Activated CD4-positive, alpha-beta T cell treated with anti-CD3 and anti-CD28 coated beads for 4 hours (primary cell): ENCODE data around the gene EEF1AKMT4.

Experiments
- DNase-seq, 2 donors: peaks; one replicate each; pipeline ENCODE4 v3.0.0-alpha.2; 2020

The EEF1AKMT4 gene

DNA sequence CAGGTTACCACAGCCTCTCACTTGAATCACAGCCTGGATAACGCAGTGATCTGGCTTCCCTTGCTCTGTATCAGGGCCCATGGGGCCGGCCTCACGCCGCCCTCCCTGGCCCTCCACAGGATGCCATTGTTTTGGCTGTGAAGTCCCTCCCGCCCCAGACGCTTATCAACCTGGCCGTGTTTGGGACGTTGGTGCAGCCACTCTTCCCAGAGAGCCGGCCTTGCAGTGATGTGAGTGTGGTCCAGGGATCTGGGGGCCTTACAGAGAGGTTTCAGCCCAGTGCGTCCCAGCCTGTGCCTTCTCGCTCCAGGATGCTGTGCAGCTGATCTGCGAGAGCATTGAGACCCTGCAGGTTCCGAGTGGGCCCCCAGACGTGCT, 13.4 kb upstream of the EEF1AKMT4 start:
- no peak for DNase-seq

DNA sequence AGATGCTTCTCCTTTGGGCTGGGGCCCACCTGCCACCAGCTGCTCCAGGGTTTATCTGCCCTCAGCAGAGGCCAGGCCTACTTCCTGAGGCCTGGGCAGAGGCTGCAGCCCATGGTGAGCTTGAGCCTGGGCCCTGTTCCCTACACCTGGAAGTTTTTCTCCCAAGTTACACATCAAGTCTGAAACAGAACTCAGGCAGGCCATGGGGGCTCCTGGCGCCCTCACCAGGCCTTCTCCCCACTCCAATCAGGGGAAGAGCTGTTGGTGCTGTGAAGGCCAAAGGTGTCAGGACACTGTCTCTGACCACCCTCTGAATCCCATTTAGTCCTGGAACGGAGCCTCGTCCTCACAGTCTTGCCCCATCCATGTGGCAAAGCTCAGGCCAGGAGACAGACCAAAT, 12.8 kb upstream of the EEF1AKMT4 start:
- DNase-seq = no peak

DNA sequence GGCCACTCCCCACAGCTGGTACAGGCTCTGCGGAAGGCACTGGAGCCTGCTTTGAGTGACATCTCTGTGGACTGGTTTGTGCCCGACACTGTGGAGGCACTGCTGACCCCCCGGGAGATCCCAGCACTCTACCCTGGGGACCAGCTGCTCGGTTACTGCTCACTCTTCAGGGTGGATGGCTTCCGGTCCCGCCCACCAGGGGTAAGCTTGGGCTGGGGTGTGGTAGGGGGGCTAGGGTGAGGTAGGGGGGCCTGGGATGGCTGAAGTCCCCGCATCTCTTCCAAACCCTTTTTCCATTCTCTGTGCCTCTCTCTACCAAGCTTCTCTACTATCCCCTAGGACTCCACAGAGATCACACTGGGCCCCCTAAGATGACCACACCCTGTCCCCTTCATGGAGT, 12.3 kb upstream of the EEF1AKMT4 start:
- no peak for DNase-seq

DNA sequence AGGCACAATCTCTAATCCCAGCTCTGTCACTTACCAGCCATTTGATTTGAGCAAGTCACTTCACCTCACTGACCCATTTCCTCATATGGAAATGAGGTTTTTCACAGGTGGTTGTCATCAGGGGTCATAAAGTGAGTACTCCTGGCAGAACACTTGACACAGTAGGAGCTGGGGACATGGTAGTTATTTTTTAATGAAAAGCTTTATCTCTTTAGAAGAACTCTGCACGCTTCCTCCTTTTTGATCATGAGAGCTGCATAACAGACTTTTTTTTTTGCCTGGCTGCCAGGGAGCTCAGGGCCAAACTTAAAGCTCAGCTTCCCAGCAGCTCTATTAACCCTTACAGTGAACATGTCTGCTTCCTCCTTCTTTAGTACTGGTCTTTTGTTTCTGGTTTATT, 11.7 kb upstream of the EEF1AKMT4 start:
- no peak for DNase-seq

DNA sequence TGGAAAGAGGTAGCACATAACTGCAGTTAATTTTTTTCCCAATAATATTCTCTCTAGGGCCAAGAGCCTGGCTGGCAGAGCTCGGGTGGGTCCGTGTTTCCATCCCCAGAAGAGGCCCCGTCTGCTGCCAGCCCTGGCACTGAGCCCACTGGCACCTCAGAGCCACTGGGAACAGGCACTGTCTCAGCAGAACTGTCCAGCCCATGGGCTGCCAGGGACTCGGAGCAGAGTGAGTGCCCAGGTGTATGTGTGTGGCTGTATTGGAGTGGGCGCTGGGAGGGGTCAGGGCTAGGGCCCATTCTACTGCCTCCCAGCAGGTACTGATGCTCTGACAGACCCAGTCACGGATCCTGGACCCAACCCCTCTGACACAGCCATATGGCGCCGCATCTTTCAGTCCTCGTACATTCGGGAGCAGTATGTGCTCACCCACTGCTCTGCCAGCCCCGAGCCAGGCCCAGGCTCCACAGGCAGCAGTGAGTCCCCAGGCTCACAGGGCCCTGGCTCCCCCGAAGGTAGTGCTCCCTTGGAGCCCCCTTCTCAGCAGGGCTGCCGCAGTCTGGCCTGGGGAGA, 11.1 kb upstream of the EEF1AKMT4 start:
- DNase-seq = no peak

DNA sequence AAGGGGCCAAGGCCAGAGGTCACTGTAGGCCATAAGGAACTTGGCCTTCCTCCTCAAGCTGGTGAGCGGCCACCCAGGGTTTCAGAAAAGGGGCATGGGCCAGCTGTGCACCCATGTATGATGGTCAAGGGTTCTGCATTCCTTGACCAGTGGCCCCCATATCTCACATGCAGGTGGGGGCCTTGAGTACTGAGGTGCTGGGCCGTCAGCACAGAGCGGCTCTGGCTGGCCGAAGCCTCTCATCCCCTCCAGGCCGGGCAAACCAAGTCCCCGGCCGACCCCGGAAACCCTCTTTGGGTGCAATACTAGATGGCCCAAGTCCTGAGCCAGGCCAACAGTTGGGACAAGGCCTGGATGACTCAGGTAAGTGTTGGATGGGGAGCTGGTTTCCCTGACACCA, 10.3 kb upstream of the EEF1AKMT4 start:
- DNase-seq = no peak

DNA sequence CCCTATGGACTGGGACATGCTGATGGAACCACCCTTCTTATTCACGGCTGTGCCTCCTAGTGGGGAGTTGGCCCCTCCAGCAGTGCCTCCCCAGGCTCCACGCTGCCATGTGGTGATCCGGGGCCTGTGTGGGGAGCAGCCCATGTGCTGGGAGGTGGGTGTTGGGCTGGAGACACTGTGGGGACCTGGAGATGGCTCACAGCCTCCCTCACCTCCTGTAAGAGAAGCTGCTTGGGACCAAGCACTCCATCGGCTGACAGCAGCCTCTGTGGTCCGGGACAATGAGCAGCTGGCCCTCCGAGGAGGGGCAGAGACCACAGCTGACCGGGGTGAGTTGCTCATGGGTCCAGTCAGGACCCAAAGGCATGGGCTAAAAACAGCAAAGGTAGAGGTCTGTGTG, 9.8 kb upstream of the EEF1AKMT4 start:
- DNase-seq = no peak

DNA sequence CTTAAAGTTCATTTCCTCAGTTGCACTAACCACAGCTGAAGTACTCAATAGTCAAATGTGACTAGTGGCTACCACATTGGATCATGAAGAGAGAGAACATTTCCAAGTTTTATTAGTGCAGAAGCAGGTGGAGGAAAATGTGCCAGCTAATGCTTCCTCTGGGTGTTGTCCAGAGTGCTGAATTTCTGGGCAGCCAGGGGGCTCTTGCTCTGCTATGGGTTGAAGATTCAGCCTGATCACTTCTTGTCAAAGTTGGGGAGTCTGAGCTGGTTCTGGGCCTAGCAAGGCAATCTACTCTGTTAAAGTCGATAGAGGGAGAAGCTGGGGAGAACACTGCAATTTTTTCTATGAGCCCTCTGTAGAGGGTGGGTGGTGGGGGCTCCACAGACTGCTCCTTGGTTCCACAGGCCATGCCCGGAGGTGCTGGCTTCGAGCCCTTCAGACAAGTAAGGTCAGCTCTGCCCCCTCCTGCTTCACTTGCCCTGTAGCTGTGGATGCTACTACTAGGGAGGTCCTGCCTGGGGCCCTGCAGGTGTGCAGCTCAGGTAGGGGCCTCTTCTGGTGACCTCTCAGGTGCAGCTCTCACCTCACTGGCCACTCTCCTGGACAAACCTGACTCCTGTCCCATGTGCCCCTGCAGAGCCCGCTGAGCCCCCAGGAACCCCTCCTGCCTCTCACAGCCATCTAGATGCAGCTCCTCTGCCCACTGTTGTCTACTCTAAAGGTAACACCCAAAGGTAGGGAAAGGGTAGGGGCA, 8.9 kb upstream of the EEF1AKMT4 start:
- DNase-seq = no peak

DNA sequence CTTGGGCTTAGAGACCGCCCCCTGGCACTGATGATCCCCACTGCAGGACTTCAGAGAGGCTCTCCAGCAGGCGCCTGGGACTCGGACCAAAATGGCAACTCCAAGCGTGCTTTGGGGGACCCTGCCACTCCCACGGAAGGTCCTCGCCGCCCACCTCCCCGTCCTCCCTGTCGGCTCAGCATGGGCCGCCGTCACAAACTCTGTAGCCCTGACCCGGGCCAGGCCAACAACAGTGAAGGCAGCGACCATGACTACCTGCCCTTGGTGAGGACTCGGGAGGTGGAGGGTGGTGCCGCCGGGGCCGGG, 8.4 kb upstream of the EEF1AKMT4 start:
- no peak for DNase-seq

DNA sequence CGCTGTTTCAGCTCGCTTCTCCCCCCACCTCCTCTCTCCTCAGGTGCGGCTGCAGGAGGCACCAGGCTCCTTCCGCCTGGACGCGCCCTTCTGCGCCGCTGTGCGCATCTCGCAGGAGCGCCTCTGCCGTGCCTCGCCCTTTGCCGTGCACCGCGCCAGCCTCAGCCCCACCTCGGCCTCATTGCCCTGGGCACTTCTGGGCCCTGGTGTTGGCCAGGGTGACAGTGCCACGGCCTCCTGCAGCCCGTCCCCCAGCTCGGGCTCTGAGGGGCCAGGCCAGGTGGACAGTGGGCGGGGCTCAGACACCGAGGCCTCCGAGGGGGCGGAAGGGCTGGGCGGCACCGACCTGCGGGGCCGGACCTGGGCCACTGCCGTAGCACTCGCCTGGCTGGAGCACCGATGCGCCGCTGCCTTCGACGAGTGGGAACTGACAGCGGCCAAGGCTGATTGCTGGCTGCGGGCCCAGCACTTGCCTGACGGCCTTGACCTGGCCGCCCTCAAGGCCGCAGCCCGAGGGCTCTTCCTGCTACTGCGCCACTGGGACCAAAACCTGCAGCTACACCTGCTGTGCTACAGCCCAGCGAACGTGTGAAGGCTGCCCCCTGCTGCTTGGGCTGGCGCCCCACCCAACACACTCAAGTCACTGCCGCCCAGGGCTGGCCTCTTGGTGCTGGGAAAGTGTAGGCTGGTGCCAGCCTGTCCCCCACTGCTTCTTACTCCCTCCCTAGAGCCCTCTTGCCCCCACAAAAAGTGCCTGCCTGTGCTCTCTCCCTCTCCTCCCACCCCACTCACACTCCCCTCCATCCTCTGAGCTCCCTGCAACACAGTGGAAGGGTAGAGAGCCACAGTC, 7.8 kb upstream of the EEF1AKMT4 start:
- DNase-seq = no peak

DNA sequence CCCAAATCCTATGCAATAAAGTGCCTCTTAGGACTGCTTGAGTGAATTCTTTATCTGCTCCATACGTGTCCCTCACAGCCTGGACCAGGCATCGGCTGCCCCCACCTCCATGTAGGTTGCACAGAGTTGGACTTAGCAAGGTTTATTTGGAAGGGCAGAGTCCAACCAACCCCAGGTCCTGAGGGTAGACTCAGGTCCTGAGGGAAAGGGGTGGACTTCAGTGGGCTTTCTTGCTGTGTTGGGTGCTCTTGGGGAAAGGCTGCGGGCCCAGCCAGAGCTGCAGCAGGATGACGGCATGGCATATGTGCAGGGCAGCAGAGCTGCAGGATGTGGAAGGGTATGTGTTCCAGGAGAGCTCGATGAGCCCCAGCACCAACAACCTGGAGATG, 7.2 kb upstream of the EEF1AKMT4 start:
- no peak for DNase-seq

DNA sequence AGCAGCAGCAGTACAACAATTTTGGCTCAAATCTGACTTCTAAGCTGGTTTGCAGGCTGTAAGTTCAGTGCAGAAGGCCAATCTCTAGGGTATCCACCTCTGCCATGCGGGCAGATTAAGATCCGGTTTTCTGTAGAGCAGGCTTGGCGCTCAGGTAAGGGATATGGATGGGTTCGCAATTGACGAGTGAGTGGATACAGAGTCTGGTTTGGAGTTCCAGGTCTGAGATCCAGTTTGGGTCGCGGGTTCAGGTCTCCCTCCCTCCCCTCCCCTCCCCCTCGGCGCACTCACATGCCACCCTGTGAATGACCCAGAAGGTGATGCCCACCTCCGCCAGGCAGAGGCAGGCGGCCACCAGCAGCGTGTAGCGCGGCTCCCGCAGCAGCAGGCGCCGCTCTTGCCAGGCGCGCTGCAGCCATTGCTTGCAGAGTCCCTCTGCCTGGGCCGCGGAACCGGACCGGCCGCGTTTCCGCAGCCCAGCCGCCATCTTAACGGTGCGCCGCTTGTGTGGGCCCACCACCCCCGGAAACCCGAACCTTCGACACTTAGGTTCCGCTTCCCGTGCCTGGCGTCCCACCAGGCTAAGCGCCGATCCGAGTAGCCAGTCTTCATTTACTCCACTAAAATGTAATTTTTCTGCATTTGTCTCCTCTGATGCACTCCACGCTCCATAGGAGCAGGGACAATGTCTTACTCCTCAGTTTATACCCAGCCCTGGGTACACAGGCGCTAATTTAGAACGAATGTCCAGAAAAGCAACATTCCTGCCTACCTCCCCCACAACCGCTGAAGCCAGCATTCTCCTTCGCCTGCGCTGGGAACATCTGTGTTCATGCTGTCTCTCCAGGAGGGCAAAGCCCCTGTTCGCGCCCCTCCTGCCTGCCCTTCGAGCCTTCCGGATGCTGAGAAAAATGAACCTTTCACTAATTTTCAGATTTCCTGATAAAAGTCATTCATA, 739 bp upstream of the EEF1AKMT4 start, which contains the start of gene ALG3:
Gene ALG3 (minus strand): TSS at position 509 of the 958 bp plus-strand sequence. CDS start 22 bp downstream, at position 487.
- peak; percentile 85 for DNase-seq

DNA sequence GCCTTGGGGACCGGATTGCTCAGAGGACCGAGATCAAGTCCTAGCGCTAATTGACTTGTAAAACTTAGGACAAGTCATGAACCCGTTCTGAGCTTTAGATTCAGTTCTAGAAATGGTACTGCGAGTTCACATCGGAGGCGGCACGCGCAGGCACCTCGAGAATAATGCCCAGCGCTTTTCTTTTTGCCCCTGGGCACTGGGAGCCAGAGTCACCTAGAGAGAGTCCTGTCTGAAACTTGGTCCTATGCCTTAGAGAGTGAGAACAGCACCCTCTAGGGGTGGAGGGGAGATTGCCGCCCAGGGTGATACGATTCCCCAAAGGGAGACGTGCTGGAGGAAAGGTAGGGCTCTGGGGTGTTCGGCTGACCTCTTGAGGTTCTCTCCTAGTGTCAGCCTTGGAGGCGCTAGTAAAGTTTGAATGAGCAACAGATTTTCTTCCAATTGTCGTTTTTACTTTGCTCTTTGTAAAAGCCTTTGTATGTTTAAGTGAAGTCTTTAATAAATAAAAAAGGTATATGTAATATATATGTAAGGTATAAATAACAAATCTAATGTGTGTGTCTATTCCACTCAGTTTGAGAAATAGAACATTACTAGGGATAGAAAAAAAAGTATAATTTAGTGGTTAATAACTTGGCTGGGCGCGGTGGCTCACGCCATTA, 826 bp downstream of the EEF1AKMT4 start:
- DNase-seq = peak; percentile 82 to 92

DNA sequence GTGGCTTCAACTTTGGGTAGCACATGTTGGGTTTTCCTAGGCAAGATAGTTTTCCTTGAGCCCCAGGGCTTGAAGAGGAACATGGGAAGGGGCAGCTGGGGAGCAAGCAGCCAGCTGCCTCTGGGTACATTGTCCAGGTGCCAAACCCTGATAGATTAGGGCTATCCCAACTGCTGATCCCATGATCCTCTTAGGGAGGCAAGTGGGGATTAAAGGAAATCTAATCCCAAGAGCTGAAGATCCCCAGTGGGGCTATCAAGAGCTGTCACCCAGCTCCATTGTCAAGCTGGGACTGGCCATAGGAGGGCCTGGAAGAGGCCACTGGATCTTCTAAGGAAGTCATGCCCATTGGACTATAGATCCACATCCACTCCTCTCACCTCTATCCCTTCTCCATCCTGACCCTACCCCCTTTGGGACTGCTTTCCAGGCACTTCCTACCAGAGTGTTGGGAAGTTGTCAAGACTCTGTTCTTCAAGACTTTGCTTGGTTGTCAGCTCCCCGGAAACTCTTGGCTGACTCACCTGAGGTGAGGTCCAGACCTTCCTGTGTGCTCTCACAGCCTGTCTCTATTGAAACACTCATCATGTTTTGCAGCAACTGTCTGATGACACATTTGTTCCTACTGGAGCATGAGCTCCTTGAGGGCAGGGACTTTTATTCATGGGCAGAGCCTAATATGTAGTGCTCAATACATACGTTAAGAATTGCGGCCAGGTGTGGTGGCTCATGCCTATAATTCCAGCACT, 6.0 kb downstream of the EEF1AKMT4 start:
- peak in 1 of 2 donors; percentile 29 for DNase-seq

DNA sequence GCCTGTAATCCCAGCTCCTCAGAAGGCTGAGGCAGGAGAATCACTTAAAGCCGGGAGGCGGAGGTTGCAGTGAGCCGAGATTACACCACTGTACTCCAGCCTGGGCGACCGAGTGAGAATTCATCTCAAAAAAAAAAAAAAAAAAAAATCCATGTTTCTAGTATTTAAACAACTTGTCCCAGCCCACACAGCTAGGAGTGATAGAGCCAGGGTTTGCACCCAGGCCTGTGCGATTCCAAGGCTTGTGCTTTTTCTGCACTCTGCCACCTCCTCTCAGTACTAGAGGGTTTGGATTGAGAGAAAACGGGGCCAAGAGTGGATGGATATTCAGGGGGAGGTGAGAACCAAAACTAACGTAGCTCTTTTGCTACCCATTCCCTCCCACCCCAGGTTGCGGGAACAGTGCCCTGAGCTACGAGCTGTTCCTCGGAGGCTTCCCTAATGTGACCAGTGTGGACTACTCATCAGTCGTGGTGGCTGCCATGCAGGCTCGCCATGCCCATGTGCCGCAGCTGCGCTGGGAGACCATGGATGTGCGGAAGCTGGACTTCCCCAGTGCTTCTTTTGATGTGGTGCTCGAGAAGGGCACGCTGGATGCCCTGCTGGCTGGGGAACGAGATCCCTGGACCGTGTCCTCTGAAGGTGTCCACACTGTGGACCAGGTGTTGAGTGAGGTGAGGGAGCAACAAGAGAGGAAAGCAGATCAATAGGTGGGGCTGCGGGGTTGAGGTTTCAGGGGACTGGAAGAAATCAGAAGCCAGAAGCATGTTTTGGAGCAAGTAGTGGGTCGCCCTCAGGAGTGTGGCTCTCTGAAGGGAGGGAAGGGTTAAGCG, 7.8 kb downstream of the EEF1AKMT4 start:
- DNase-seq = no peak

DNA sequence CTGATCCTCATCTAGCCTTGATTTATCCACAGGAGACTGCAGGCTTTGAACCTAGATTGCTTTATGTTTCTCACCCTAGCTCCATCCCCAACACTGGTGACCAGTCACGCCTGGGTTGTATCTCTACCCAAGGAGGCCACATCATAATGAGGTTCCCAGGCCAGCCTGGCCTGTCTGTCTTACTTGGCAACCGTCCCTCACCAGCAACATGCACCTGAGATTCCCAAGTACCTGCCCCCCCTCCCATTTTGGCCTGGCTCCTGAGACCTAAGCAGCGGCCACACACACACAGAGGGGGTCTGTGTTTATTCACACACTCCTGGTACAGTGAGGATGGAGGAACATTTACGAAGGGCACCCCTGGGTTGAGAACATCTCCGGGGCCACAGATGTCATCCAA, 9.5 kb downstream of the EEF1AKMT4 start:
- no peak for DNase-seq

DNA sequence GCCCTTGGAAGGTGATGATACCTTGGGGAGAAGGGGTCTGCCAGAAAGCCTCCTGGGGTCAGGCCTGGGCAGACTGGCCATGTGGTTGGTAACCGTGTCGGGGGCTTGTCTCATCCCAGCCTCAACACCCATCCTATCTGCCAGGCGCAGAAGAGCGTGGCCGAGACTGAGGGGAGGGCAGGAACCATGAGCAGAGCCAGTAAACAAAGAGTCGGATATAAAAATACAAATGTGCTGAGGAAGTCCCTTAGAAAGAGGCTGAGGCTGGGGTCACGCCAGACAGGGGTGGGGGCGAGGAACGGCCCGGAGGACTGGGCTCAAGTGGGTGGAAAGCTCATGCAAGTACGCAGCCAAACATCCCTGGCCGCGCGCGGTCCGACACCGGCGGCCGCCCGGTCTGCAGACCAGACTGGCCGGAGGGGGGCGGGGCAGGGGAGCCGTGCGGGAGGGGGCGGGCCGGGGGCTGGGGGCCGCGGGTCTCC, 10.0 kb downstream of the EEF1AKMT4 start:
- no peak for DNase-seq

DNA sequence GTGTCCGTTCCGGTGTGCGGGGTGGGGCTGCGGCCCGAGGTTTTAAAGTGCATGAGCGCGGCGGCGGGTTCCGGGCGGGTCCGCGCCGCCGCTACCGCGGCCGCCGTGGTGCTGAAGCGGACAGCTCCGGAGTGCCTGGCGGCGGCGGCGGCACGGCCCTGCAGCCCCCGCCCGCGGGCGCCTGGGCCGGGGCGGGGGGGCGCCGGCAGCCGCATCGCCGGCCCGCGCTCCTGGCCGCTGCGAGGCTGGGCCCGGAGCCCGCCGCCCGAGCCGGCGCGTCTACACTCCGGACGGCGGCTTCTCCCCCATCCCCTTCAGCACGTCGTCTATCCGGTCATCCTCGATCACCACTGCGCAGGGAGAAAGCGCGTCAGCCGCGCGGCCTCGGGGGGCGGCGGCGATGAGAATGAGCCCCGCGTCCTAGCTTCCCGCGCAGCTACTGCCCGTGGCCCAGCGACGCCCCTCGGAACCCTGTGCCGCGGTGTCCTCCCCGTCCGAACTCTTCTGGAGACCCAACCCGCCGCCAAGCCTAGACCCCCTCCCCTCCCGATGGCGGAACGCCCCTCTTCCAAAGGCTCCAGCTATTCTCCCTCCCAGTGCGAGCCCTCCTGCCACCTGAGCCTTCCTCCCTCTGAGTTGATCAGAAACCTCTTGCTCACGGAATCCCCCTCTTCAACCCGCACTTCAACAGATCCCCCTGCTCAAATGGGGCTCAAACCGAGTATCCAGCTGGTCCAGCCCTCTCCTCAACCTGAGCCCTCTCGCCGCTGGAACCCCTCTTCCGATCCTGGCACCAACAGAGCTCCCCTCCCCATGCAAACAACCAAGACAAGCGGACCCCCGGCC, 10.6 kb downstream of the EEF1AKMT4 start:
- DNase-seq = peak; percentile 29 to 33

DNA sequence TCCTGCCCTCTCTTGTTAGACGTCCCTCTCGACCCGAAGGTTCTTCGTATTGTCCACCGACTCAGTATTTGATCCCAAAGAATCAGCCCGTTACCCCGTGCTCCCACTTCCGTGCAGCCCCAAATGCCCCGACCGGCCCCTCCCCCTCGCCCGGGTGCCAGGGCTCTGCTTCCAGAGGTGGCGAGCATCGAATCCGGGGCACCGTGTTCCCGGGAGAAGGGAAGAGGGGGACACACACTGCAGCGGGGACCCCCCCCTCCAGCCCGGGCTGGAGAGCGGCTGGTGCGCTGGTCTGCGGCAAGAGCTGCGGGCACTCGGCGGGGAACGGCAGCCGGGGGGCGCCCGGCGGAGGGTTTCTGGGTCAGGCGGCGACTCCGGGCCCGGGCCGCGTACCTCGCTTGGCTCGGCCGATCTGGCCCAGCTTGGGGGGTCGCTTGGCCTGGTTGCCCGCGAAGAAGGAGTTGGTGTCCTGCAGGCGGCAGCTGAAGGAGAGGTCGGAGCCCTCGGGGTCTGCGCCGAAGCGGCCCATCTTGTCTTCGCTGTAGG, 11.3 kb downstream of the EEF1AKMT4 start:
- DNase-seq = no peak
